Liver (tissue), 9 donors: ENCODE measurements around the gene EGFR. TPM values are rescaled to one million over a fixed set of nuclear protein-coding genes. Genes with fewer than 3 reads are reported as not detected.

Experiments used
- DNase-seq: peaks from one replicate; pipeline ENCODE4 v3.0.0-alpha.2; 2017; ENCODE audit warnings: low spot score
- H3K27ac ChIP-seq, 2 donors: one replicate each; pipeline ENCODE4 v1.7.0; 2013; ENCODE audit warnings: inconsistent platforms in 2 of 2, low read length in 2 of 2, control low read depth in 1 of 2, low read depth in 1 of 2, mild to moderate bottlenecking in 1 of 2
- H3K27me3 ChIP-seq, 4 donors: one replicate each; pipeline versions ENCODE4 v1.6.1 to v1.7.0; 2013; ENCODE audit warnings: low read length in 3 of 4, inconsistent platforms in 1 of 4, mild to moderate bottlenecking in 1 of 4, moderate library complexity in 1 of 4; ENCODE audit not compliant: control insufficient read depth in 4 of 4, insufficient read depth in 4 of 4
- H3K36me3 ChIP-seq, 4 donors: one replicate each; pipeline versions ENCODE4 v1.6.1 to v1.7.0; 2013; ENCODE audit warnings: low read length in 3 of 4, mild to moderate bottlenecking in 3 of 4, low read depth in 1 of 4, moderate library complexity in 1 of 4; ENCODE audit not compliant: control insufficient read depth in 4 of 4, insufficient read depth in 3 of 4
- H3K4me1 ChIP-seq, 4 donors: one replicate each; pipeline versions ENCODE4 v1.6.1 to v1.7.0; 2013; ENCODE audit warnings: low read length in 3 of 4, mild to moderate bottlenecking in 3 of 4, moderate library complexity in 1 of 4; ENCODE audit not compliant: control insufficient read depth in 4 of 4, insufficient read depth in 4 of 4
- H3K4me3 ChIP-seq, 3 donors: one replicate each; pipeline versions ENCODE4 v1.6.1 to v1.7.0; 2013; ENCODE audit warnings: low read length in 3 of 3, control low read depth in 1 of 3, low read depth in 1 of 3, mild to moderate bottlenecking in 1 of 3
- H3K9ac ChIP-seq, 2 donors: one replicate each; pipeline ENCODE4 v1.7.0; 2013; ENCODE audit warnings: low read length in 2 of 2, mild to moderate bottlenecking in 2 of 2, moderate library complexity in 2 of 2, control low read depth in 1 of 2, low read depth in 1 of 2
- H3K9me3 ChIP-seq, 4 donors: one replicate each; pipeline versions ENCODE4 v1.6.1 to v1.7.0; 2013; ENCODE audit warnings: low read length in 3 of 4; ENCODE audit not compliant: control insufficient read depth in 4 of 4
- CTCF ChIP-seq: fragments of 150-350 bp; IDR thresholded peaks from 2 replicates; pipeline ENCODE4 v1.5.1; 2017; ENCODE audit warnings: improper control_type of control experiment, low read depth, low read length; ENCODE audit not compliant: missing input control
- FOXA1 ChIP-seq: IDR thresholded peaks from 2 replicates; pipeline ENCODE4 v1.6.1; 2016; ENCODE audit warnings: antibody characterized with exemption
- FOXA2 ChIP-seq: IDR thresholded peaks from 2 replicates; pipeline ENCODE4 v1.6.1; 2016; ENCODE audit warnings: antibody characterized with exemption
- GABPA ChIP-seq, 2 donors: IDR thresholded peaks in 1 of 2; conservative IDR thresholded peaks in 1 of 2; 2 replicates each; pipeline ENCODE4 v1.6.1; 2016; ENCODE audit warnings: antibody characterized with exemption in 2 of 2, mild to moderate bottlenecking in 1 of 2, moderate library complexity in 1 of 2
- HNF4A ChIP-seq, 2 donors: conservative IDR thresholded peaks; 2 replicates each; pipeline ENCODE4 v1.6.1; 2016; ENCODE audit warnings: antibody characterized with exemption in 2 of 2, mild to moderate bottlenecking in 2 of 2
- HNF4G ChIP-seq: IDR thresholded peaks from 2 replicates; pipeline ENCODE4 v1.6.1; 2016; ENCODE audit warnings: antibody characterized with exemption
- JUND ChIP-seq, 2 donors: IDR thresholded peaks; 2 replicates each; pipeline ENCODE4 v1.6.1; 2016; ENCODE audit warnings: antibody characterized with exemption in 2 of 2
- NR2F2 ChIP-seq: IDR thresholded peaks from 2 replicates; pipeline ENCODE4 v1.6.1; 2016; ENCODE audit warnings: antibody characterized with exemption
- RAD21 ChIP-seq, 2 donors: IDR thresholded peaks; 2 replicates each; pipeline ENCODE4 v1.6.1; 2016; ENCODE audit warnings: antibody characterized with exemption in 2 of 2, mild to moderate bottlenecking in 2 of 2
- RXRA ChIP-seq, 2 donors: IDR thresholded peaks; 2 replicates each; pipeline ENCODE4 v1.6.1; 2017 to 2018; ENCODE audit warnings: antibody characterized with exemption in 2 of 2, mild to moderate bottlenecking in 1 of 2
- SP1 ChIP-seq: IDR thresholded peaks from 2 replicates; pipeline ENCODE4 v1.6.1; 2018; ENCODE audit warnings: antibody characterized with exemption, mild to moderate bottlenecking
- YY1 ChIP-seq: IDR thresholded peaks from 2 replicates; pipeline ENCODE4 v1.6.1; 2016; ENCODE audit warnings: antibody characterized with exemption, mild to moderate bottlenecking
- WGBS: extraction: QIAGEN DNeasy Blood & Tissue Kit; methylation state at CpG from one replicate; pipeline ENCODE4 v1.1.7; 2013; 5-methylcytosine and 5-hydroxymethylcytosine counted together
- polyA plus RNA-seq, 2 donors: library from polyadenylated mRNA; stranded (reverse) in 1 of 2; unstranded in 1 of 2; fragments of 200-250 nt in 1 of 2; fragments of >200 nt in 1 of 2; fragmentation: Nextera tagmentation in 1 of 2; extraction: Ambion mirVana in 1 of 2; gene quantifications; one replicate each; pipeline versions ENCODE4 v1.2.1 to v1.2.3, GENCODE V29; 2013 to 2015
- total RNA-seq, 2 donors: library from RNA; depleted of rRNA; stranded (reverse); fragments of >200 nt; gene quantifications; one replicate each; pipeline ENCODE4 v1.2.3, GENCODE V29; 2014
- TF ChIP-seq, protein P1 (sequence below): IDR thresholded peaks from 2 replicates; pipeline ENCODE4 v1.6.1; 2016; ENCODE audit warnings: antibody characterized with exemption
- TF ChIP-seq, protein P2 (sequence below): IDR thresholded peaks from 2 replicates; pipeline ENCODE4 v1.6.1; 2016; ENCODE audit warnings: antibody characterized with exemption, mild to moderate bottlenecking
- donor health status: healthy.
- donor health status: healthy.
- donor health status: healthy.
- donor health status: healthy.
- donor health status: healthy.

EGFR gene
- total and polyA plus RNA-seq, 4 donors: 22.6 to 37.0 (median 27.7) TPM

- TF ChIP-seq CTCF (no peak), FOXA2 (no peak)
Observed at GRCh38 chr7:55069271-55069792, 50.5 kb downstream of the EGFR start (continued).

- H3K9ac ChIP-seq: no peak overlapping the region
- H3K9me3 ChIP-seq: no peaks in the 10 kb centered on the region
- peak overlapping the region; percentile 28 to 53 for H3K27ac ChIP-seq
- H3K27me3 ChIP-seq: no peaks in the 10 kb centered on the region
- H3K4me3 ChIP-seq: no peak overlapping the region
- no peaks in the 10 kb centered on the region for H3K36me3 ChIP-seq
- TF ChIP-seq YY1 (peak; percentile 33), FOXA1 (no peak), CTCF (no peak), GABPA (IDR thresholded peaks at IDR 0.05 in 1 of 2, conservative IDR thresholded peaks at IDR 0.05 in 1 of 2) (no peak), NR2F2 (no peak), RXRA (IDR thresholded peaks at IDR 0.05) (peak; percentile 26 to 35), HNF4G (no peak), JUND (IDR thresholded peaks at IDR 0.05) (peak in 1 of 2 donors; percentile 25), HNF4A (conservative IDR thresholded peaks at IDR 0.05) (peak; percentile 70 to 71), FOXA2 (no peak), SP1 (peak; percentile 60), RAD21 (IDR thresholded peaks at IDR 0.05) (peak; percentile 7 to 34)
- TF ChIP-seq, protein P1, sequence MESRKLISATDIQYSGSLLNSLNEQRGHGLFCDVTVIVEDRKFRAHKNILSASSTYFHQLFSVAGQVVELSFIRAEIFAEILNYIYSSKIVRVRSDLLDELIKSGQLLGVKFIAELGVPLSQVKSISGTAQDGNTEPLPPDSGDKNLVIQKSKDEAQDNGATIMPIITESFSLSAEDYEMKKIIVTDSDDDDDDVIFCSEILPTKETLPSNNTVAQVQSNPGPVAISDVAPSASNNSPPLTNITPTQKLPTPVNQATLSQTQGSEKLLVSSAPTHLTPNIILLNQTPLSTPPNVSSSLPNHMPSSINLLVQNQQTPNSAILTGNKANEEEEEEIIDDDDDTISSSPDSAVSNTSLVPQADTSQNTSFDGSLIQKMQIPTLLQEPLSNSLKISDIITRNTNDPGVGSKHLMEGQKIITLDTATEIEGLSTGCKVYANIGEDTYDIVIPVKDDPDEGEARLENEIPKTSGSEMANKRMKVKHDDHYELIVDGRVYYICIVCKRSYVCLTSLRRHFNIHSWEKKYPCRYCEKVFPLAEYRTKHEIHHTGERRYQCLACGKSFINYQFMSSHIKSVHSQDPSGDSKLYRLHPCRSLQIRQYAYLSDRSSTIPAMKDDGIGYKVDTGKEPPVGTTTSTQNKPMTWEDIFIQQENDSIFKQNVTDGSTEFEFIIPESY: no peak
- TF ChIP-seq, protein P2, sequence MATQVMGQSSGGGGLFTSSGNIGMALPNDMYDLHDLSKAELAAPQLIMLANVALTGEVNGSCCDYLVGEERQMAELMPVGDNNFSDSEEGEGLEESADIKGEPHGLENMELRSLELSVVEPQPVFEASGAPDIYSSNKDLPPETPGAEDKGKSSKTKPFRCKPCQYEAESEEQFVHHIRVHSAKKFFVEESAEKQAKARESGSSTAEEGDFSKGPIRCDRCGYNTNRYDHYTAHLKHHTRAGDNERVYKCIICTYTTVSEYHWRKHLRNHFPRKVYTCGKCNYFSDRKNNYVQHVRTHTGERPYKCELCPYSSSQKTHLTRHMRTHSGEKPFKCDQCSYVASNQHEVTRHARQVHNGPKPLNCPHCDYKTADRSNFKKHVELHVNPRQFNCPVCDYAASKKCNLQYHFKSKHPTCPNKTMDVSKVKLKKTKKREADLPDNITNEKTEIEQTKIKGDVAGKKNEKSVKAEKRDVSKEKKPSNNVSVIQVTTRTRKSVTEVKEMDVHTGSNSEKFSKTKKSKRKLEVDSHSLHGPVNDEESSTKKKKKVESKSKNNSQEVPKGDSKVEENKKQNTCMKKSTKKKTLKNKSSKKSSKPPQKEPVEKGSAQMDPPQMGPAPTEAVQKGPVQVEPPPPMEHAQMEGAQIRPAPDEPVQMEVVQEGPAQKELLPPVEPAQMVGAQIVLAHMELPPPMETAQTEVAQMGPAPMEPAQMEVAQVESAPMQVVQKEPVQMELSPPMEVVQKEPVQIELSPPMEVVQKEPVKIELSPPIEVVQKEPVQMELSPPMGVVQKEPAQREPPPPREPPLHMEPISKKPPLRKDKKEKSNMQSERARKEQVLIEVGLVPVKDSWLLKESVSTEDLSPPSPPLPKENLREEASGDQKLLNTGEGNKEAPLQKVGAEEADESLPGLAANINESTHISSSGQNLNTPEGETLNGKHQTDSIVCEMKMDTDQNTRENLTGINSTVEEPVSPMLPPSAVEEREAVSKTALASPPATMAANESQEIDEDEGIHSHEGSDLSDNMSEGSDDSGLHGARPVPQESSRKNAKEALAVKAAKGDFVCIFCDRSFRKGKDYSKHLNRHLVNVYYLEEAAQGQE: peak; percentile 30
- H3K4me1 ChIP-seq: peaks cover 7 to 72% (median 38%) of the 10 kb centered on the region in 4 donors
- no peak for DNase-seq
- 42% methylated on average over 9 of the region's 9 CpGs for WGBS
Observed at GRCh38 chr7:55070271-55070743, 51.5 kb downstream of the EGFR start.
